ENCODE results near the gene RELCH. TPM values are rescaled to one million over a fixed set of nuclear protein-coding genes. Genes with fewer than 3 reads are reported as not detected.

Gene RELCH
- total RNA-seq, 1 donor from 2014 or later = 21.5 TPM

GRCh38 chr18:62328586-62329525 lies 141.8 kb downstream of the RELCH start:
- no peak for TF ChIP-seq CTCF (IDR thresholded peaks at IDR 0.05; ENCODE audit: insufficient read depth, low read length, poor library complexity, severe bottlenecking)
- H3K27me3 ChIP-seq (ENCODE audit: control insufficient read depth, insufficient read depth, low read length) = peaks cover 16% of the 10 kb centered on the region
- no peak overlapping the region for H3K4me3 ChIP-seq (ENCODE audit: low read depth, low read length)
- no peaks in the 10 kb centered on the region for H3K36me3 ChIP-seq (ENCODE audit: control insufficient read depth, insufficient read depth, low read length)
- no peak for DNase-seq (ENCODE audit: low read depth)

- TF ChIP-seq CTCF (IDR thresholded peaks at IDR 0.05; ENCODE audit: insufficient read depth, low read length, poor library complexity, severe bottlenecking) = no peak
- peak; percentile 50 for DNase-seq (ENCODE audit: low read depth)
- Histone ChIP-seq H3K27me3 (ENCODE audit: control insufficient read depth, insufficient read depth, low read length) (peaks cover 14% of the 10 kb centered on the region), H3K36me3 (ENCODE audit: control insufficient read depth, insufficient read depth, low read length) (no peaks in the 10 kb centered on the region), H3K4me3 (ENCODE audit: low read depth, low read length) (no peak overlapping the region)
Observed at GRCh38 chr18:62329691-62330454, 142.8 kb downstream of the RELCH start.

- no peak for DNase-seq (ENCODE audit: low read depth)
- TF ChIP-seq CTCF (IDR thresholded peaks at IDR 0.05; ENCODE audit: insufficient read depth, low read length, poor library complexity, severe bottlenecking) = no peak
- no peak overlapping the region for H3K4me3 ChIP-seq (ENCODE audit: low read depth, low read length)
- peaks cover 11% of the 10 kb centered on the region for H3K27me3 ChIP-seq (ENCODE audit: control insufficient read depth, insufficient read depth, low read length)
- H3K36me3 ChIP-seq (ENCODE audit: control insufficient read depth, insufficient read depth, low read length) = no peaks in the 10 kb centered on the region
Observed at GRCh38 chr18:62330650-62331049, 143.6 kb downstream of the RELCH start.

- no peak for TF ChIP-seq CTCF (IDR thresholded peaks at IDR 0.05; ENCODE audit: insufficient read depth, low read length, poor library complexity, severe bottlenecking)
- Histone ChIP-seq H3K27me3 (ENCODE audit: control insufficient read depth, insufficient read depth, low read length) (peaks cover 3% of the 10 kb centered on the region), H3K36me3 (ENCODE audit: control insufficient read depth, insufficient read depth, low read length) (no peaks in the 10 kb centered on the region), H3K4me3 (ENCODE audit: low read depth, low read length) (no peak overlapping the region)
- DNase-seq (ENCODE audit: low read depth) = no peak
Observed at GRCh38 chr18:62331581-62332356, 144.7 kb downstream of the RELCH start.

- DNase-seq (ENCODE audit: low read depth) = no peak
- no peak for TF ChIP-seq CTCF (IDR thresholded peaks at IDR 0.05; ENCODE audit: insufficient read depth, low read length, poor library complexity, severe bottlenecking)
- Histone ChIP-seq H3K4me3 (ENCODE audit: low read depth, low read length) (no peak overlapping the region), H3K36me3 (ENCODE audit: control insufficient read depth, insufficient read depth, low read length) (no peaks in the 10 kb centered on the region), H3K27me3 (ENCODE audit: control insufficient read depth, insufficient read depth, low read length) (no peaks in the 10 kb centered on the region)
Observed at GRCh38 chr18:62332431-62332830, 145.4 kb downstream of the RELCH start.
